Measurements from ENCODE around the gene PET117.
"Not testable (repeated sequence)": the region's sequence is repeated elsewhere in the genome, so short reads cannot be mapped to it uniquely, and the experiment has no call there.

PET117 gene

GRCh38 chr20:18137412-18138265 lies at the start of gene PET117, which contains the start of gene KAT14:
Gene PET117 (plus strand): TSS chr20:18137863. CDS start chr20:18137956, 93 bp downstream.
Gene KAT14 (plus strand): TSS chr20:18137863. CDS start chr20:18142661, 4,798 bp downstream.
- DNase-seq, result peak; percentile 94 to 96

GRCh38 chr20:18088298-18088697 lies 49.4 kb upstream of the PET117 start:
- not testable (repeated sequence) for DNase-seq

- DNase-seq, result not testable (repeated sequence)
Observed at GRCh38 chr20:18088841-18089240, 48.8 kb upstream of the PET117 start.

- DNase-seq, result no peak
Observed at GRCh38 chr20:18090044-18090443, 47.6 kb upstream of the PET117 start.

GRCh38 chr20:18090477-18090876 lies 47.2 kb upstream of the PET117 start:
- no peak for DNase-seq

- no peak for DNase-seq
Observed at GRCh38 chr20:18091623-18092022, 46.0 kb upstream of the PET117 start.

GRCh38 chr20:18092890-18093289 lies 44.8 kb upstream of the PET117 start:
- no peak for DNase-seq

GRCh38 chr20:18093388-18093787 lies 44.3 kb upstream of the PET117 start:
- no peak for DNase-seq

- no peak for DNase-seq
Observed at GRCh38 chr20:18094191-18094590, 43.5 kb upstream of the PET117 start.

- DNase-seq, result not testable (repeated sequence)
Observed at GRCh38 chr20:18100569-18100968, 37.1 kb upstream of the PET117 start.

- DNase-seq, result no peak
Observed at GRCh38 chr20:18101125-18101810, 36.4 kb upstream of the PET117 start.

GRCh38 chr20:18103497-18103896 lies 34.2 kb upstream of the PET117 start:
- no peak for DNase-seq

- no peak for DNase-seq
Observed at GRCh38 chr20:18108326-18108725, 29.3 kb upstream of the PET117 start.

- peak in 1 of 2 experiments; percentile 24 for DNase-seq
Observed at GRCh38 chr20:18128574-18128973, 9.1 kb upstream of the PET117 start.

- DNase-seq, result no peak
Observed at GRCh38 chr20:18132663-18133062, 5.0 kb upstream of the PET117 start.

GRCh38 chr20:18133962-18134361 lies 3.7 kb upstream of the PET117 start:
- no peak for DNase-seq

GRCh38 chr20:18138266-18138582 lies 561 bp downstream of the PET117 start:
- no peak for DNase-seq

- no peak for DNase-seq
Observed at GRCh38 chr20:18138639-18139583, 1.2 kb downstream of the PET117 start.

GRCh38 chr20:18139832-18140231 lies 2.2 kb downstream of the PET117 start:
- no peak for DNase-seq

- DNase-seq, result no peak
Observed at GRCh38 chr20:18144541-18145099, 7.0 kb downstream of the PET117 start.

- no peak for DNase-seq
Observed at GRCh38 chr20:18154342-18154741, 16.7 kb downstream of the PET117 start.

GRCh38 chr20:18156045-18156444 lies 18.4 kb downstream of the PET117 start:
- DNase-seq, result no peak

- DNase-seq, result no peak
Observed at GRCh38 chr20:18164356-18164755, 26.7 kb downstream of the PET117 start.

Data from activated T-cell treated with anti-CD3 and anti-CD28 coated beads, Interleukin-2, amount 50 U/mL, for 48 hours (primary cell).